HepG2 (cell line): ENCODE results near the gene TCF23. TPM values are rescaled to one million over a fixed set of nuclear protein-coding genes. Genes with fewer than 3 reads are reported as not detected.

Source experiments
- CBX2 ChIP-seq, 2 experiments: fragments of 200-600 bp in 1 of 2; sonication (generic); formaldehyde crosslinking in 1 of 2; IDR thresholded peaks; 2 replicates each; pipeline versions ENCODE4 v1.7.0 to v1.8.1; 2018 to 2022; ENCODE audit warnings: low read depth in 2 of 2, low read length in 1 of 2, mild to moderate bottlenecking in 1 of 2, missing genetic modification reagents in 1 of 2
- MAZ ChIP-seq, 2 experiments: sonication (generic) in 1 of 2; formaldehyde crosslinking in 1 of 2; IDR thresholded peaks; 2 replicates each; pipeline versions ENCODE4 v1.5.0 to v1.6.1; 2012 to 2020; ENCODE audit warnings: low read depth in 2 of 2, mild to moderate bottlenecking in 2 of 2, borderline replicate concordance in 1 of 2, improper control_type of control experiment in 1 of 2, low read length in 1 of 2, missing genetic modification reagents in 1 of 2, moderate library complexity in 1 of 2
- MIER3 ChIP-seq: IDR thresholded peaks from 2 replicates; pipeline ENCODE4 v1.6.1; 2016; ENCODE audit warnings: missing compliant biosample characterization, borderline replicate concordance
- MXI1 ChIP-seq: IDR thresholded peaks from 3 replicates; pipeline ENCODE4 v1.6.1; 2012; ENCODE audit warnings: low read depth, low read length, inconsistent platforms, borderline replicate concordance
- NCOA1 ChIP-seq: sonication (generic); formaldehyde crosslinking; IDR thresholded peaks from 2 replicates; pipeline ENCODE4 v1.9.0; 2021; ENCODE audit warnings: missing genetic modification reagents
- NCOA2 ChIP-seq: sonication (generic); formaldehyde crosslinking; IDR thresholded peaks from 2 replicates; pipeline ENCODE4 v1.8.0; 2022; ENCODE audit warnings: inconsistent platforms
- NONO ChIP-seq, 2 experiments: fragments of 450-650 bp in 1 of 2; sonication (generic) in 1 of 2; formaldehyde crosslinking in 1 of 2; IDR thresholded peaks in 1 of 2; conservative IDR thresholded peaks in 1 of 2; 2 replicates each; pipeline versions ENCODE4 v1.6.1 to v1.8.0; 2017 to 2022; ENCODE audit warnings: mild to moderate bottlenecking in 1 of 2, missing genetic modification reagents in 1 of 2, moderate library complexity in 1 of 2
- PITX1 ChIP-seq: sonication (generic); formaldehyde crosslinking; IDR thresholded peaks from 2 replicates; pipeline ENCODE4 v1.5.1; 2020; ENCODE audit warnings: mild to moderate bottlenecking, missing genetic modification reagents
- REPIN1 ChIP-seq: sonication (generic); formaldehyde crosslinking; IDR thresholded peaks from 2 replicates; pipeline ENCODE4 v1.8.0; 2022; ENCODE audit warnings: missing genetic modification reagents, low read depth, mild to moderate bottlenecking, borderline replicate concordance
- REXO4 ChIP-seq: sonication (generic); formaldehyde crosslinking; IDR thresholded peaks from 2 replicates; pipeline ENCODE4 v1.8.0; 2022; ENCODE audit warnings: missing genetic modification reagents, mild to moderate bottlenecking, borderline replicate concordance
- SMARCC2 ChIP-seq: fragments of 450-650 bp; IDR thresholded peaks from 2 replicates; pipeline ENCODE4 v1.6.1; 2017; ENCODE audit warnings: antibody characterized with exemption, mild to moderate bottlenecking
- SNAPC2 ChIP-seq: sonication (generic); formaldehyde crosslinking; IDR thresholded peaks from 2 replicates; pipeline ENCODE4 v1.8.1; 2022; ENCODE audit warnings: mild to moderate bottlenecking, missing genetic modification reagents
- STAT5B ChIP-seq: sonication (generic); formaldehyde crosslinking; IDR thresholded peaks from 2 replicates; pipeline ENCODE4 v1.4.0; 2020; ENCODE audit warnings: missing genetic modification reagents
- ZKSCAN1 ChIP-seq: fragments of 150-350 bp; IDR thresholded peaks from 2 replicates; pipeline ENCODE4 v1.6.1; 2014; ENCODE audit warnings: low read length
- ZNF343 ChIP-seq: sonication (generic); formaldehyde crosslinking; IDR thresholded peaks from 2 replicates; pipeline ENCODE4 v1.4.0; 2020; ENCODE audit warnings: mild to moderate bottlenecking, missing genetic modification reagents
- ZNF383 ChIP-seq: sonication (generic); formaldehyde crosslinking; IDR thresholded peaks from 2 replicates; pipeline ENCODE4 v1.4.0; 2020; ENCODE audit warnings: missing genetic modification reagents, mild to moderate bottlenecking, borderline replicate concordance
- ZNF441 ChIP-seq: sonication (generic); formaldehyde crosslinking; IDR thresholded peaks from 2 replicates; pipeline ENCODE4 v1.7.0; 2021; ENCODE audit warnings: missing genetic modification reagents, borderline replicate concordance
- ZNF530 ChIP-seq: sonication (generic); formaldehyde crosslinking; IDR thresholded peaks from 2 replicates; pipeline ENCODE4 v1.5.0; 2020; ENCODE audit warnings: low read depth, mild to moderate bottlenecking, missing genetic modification reagents
- ZNF577 ChIP-seq: sonication (generic); formaldehyde crosslinking; IDR thresholded peaks from 2 replicates; pipeline ENCODE4 v1.4.0; 2020; ENCODE audit warnings: mild to moderate bottlenecking, low read depth, missing genetic modification reagents, borderline replicate concordance
- ZNF616 ChIP-seq: sonication (generic); formaldehyde crosslinking; IDR thresholded peaks from 2 replicates; pipeline ENCODE4 v1.5.0; 2020; ENCODE audit warnings: low read depth, mild to moderate bottlenecking, missing genetic modification reagents
- ZNF781 ChIP-seq: sonication (generic); formaldehyde crosslinking; IDR thresholded peaks from 2 replicates; pipeline ENCODE4 v1.5.1; 2020; ENCODE audit warnings: borderline replicate concordance, mild to moderate bottlenecking, missing genetic modification reagents; ENCODE audit errors: not compliant biosample characterization
- ZNF839 ChIP-seq: sonication (generic); formaldehyde crosslinking; IDR thresholded peaks from 2 replicates; pipeline ENCODE4 v1.4.0; 2020; ENCODE audit warnings: missing genetic modification reagents, mild to moderate bottlenecking, borderline replicate concordance
- ZZZ3 ChIP-seq: sonication (generic); formaldehyde crosslinking; IDR thresholded peaks from 2 replicates; pipeline ENCODE4 v1.4.0; 2020; ENCODE audit warnings: missing genetic modification reagents, mild to moderate bottlenecking, borderline replicate concordance
- polyA plus RNA-seq, 8 experiments: library from polyadenylated mRNA; depleted of rRNA in 3 of 8; stranded (reverse) in 7 of 8; unstranded in 1 of 8; fragments of >200 nt; fragmentation: Illumina TruSeq in 4 of 8; extraction: Trizol in 4 of 8; gene quantifications; 2 replicates each; pipeline versions ENCODE4 v1.2.1 to v1.2.3, GENCODE V29; 2011 to 2016; ENCODE audit warnings: low read depth in 4 of 8, missing spikeins in 1 of 8, mixed read lengths in 1 of 8; ENCODE audit not compliant: insufficient read depth in 1 of 8
- total RNA-seq, 5 experiments: library from RNA; depleted of rRNA; stranded (reverse); fragments of >200 nt; fragmentation: Illumina TruSeq; extraction: Trizol; gene quantifications; 2 replicates each; pipeline ENCODE4 v1.2.3, GENCODE V29; 2016; ENCODE audit warnings: low read depth in 1 of 5
- TF ChIP-seq, protein P1 (sequence below): sonication (generic); formaldehyde crosslinking; IDR thresholded peaks from 2 replicates; pipeline ENCODE4 v1.5.0; 2020; ENCODE audit warnings: mild to moderate bottlenecking, low read depth, missing genetic modification reagents, borderline replicate concordance
- TF ChIP-seq, protein P2 (sequence below): sonication (generic); formaldehyde crosslinking; IDR thresholded peaks from 2 replicates; pipeline ENCODE4 v1.4.0; 2020; ENCODE audit warnings: missing genetic modification reagents, low read depth, mild to moderate bottlenecking, borderline replicate concordance

Gene TCF23
- total and polyA plus RNA-seq, 2 of the 13 experiments (the other 11 are each of a cell fraction or from before 2014, with no cell fraction given) = 0.02 to 1.4 TPM

DNA sequence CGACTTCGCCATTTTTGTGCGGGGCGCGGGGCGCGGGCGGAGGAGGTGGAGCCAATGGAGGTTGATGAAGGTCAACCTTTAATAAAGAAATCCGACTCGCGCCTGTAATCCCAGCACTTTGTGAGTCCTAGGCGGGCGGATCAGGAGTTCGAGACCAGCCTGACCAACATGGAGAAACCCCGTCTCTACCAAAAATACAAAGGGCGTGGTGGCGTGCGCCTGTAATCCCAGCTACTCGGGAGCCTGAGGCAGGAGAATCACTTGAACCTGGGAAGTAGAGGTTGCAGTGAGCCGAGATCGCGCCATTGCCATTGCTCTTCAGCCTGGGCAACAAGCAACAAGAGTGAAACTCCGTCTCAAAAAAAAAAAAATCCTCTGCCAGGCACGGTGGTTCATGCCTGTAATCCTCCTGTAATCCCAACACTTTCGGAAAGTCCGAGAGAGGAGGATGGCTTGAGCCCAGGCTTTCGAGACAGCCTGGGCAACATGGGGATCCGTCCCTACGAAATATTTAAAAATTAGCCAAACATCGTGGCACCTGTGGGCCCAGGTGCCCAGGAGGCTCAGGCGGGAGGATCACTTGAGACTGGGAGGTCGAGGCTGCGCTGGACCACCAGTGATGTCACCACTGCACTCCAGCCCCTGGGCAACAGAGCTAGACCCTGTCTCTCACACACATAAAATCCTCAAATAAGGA lies 13.9 kb upstream of the TCF23 start (continued):
- TF ChIP-seq PITX1 (CRISPR knock-in tag) (no peak), ZNF530 (CRISPR knock-in tag) (no peak), NCOA2 (CRISPR knock-in tag) (0 out of 2 replicates have a peak, but pooled peaks have one; percentile 7), NCOA1 (peak; percentile 95; the same call in 1 of the 2 replicates), NONO (IDR thresholded peaks at IDR 0.05) (no peak), NONO (CRISPR knock-in tag; conservative IDR thresholded peaks at IDR 0.05) (0 out of 2 replicates have a peak, but pooled peaks have one; percentile 39), ZZZ3 (0 out of 2 replicates have a peak, but pooled peaks have one; percentile 53), ZKSCAN1 (no peak), STAT5B (no peak), ZNF577 (CRISPR knock-in tag) (0 out of 2 replicates have a peak, but pooled peaks have one; percentile 13), ZNF839 (CRISPR knock-in tag) (no peak), MIER3 (CRISPR knock-in tag) (0 out of 2 replicates have a peak, but pooled peaks have one; percentile 29), MAZ (IDR thresholded peaks at IDR 0.05; ENCODE audit: borderline replicate concordance, low read depth, low read length) (no peak), MAZ (CRISPR knock-in tag; IDR thresholded peaks at IDR 0.05; ENCODE audit: low read depth) (no peak), REXO4 (CRISPR knock-in tag) (no peak), CBX2 (IDR thresholded peaks at IDR 0.05; ENCODE audit: low read depth, low read length) (no peak), CBX2 (CRISPR knock-in tag; IDR thresholded peaks at IDR 0.05; ENCODE audit: low read depth) (no peak), REPIN1 (CRISPR knock-in tag) (peak; percentile 57; the same call in 1 of the 2 replicates), ZNF781 (no peak), SNAPC2 (CRISPR knock-in tag) (no peak), ZNF343 (CRISPR knock-in tag) (peak; percentile 81; the same call in 1 of the 2 replicates), ZNF383 (no peak), MXI1 (no peak), SMARCC2 (no peak), ZNF616 (CRISPR knock-in tag) (no peak), ZNF441 (CRISPR knock-in tag) (no peak; the same call in 1 of the 2 replicates)
- TF ChIP-seq, protein P1, sequence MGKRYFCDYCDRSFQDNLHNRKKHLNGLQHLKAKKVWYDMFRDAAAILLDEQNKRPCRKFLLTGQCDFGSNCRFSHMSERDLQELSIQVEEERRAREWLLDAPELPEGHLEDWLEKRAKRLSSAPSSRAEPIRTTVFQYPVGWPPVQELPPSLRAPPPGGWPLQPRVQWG (CRISPR knock-in tag) = no peak
- TF ChIP-seq, protein P2, sequence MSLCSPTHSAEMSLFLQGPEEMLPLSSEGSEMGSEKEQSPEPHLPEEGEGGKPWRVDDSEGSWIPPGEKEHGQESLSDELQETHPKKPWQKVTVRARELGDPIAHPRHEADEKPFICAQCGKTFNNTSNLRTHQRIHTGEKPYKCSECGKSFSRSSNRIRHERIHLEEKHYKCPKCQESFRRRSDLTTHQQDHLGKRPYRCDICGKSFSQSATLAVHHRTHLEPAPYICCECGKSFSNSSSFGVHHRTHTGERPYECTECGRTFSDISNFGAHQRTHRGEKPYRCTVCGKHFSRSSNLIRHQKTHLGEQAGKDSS (CRISPR knock-in tag) = 0 out of 2 replicates have a peak, but pooled peaks have one; percentile 0
